ENCODE results near the gene HERPUD2.
"Not testable (repeated sequence)": the region's sequence is repeated elsewhere in the genome, so short reads cannot be mapped to it uniquely, and the experiment has no call there.

The HERPUD2 gene

DNA sequence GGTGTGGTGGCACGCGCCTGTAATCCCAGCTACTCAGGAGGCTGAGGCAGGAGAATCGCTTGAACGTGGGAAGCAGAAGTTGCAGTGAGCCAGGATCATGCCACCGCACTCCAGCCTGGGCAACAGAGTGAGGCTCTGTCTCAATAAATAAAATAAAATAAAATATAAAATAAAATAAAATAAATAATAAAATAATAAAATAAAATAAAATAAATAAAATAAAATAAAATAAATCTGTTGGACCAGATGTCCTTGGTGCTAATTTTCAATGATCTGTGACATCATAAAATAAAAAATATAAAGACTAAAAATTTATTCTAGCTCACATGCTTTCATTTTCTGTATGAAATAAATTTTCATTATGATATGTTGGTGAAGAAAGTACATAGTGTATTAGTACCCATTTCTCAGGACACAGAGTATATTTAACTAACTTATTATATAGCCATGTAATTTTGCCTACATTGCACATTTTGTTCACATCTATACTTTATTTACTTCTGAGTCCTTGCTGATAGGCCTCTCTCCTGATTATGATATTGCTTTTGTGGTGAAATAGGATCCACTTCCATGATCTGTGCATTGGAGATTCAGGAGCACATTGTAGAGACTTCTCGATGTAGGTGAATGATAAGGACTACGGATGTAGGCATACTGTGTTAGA lies 17.8 kb upstream of the HERPUD2 start:
- no peak for DNase-seq

DNA sequence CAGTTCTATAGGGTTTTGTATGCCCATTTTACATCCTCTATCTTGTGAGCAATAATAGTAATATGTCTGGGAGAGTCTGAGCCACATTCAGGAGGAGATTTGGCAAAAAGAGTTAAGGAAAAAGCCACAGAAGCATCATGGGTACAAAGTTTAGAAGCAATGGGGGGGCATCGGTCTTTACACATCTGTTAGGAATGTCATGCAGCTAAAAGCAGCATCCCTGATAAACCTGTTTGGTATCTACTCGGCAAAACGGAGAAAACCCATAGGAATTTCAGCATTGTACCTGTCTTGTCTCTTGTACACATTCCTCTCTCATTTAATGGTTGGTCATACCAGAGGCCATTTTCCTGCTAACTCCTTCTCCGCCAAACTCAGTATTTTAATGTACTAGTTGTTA lies 12.5 kb upstream of the HERPUD2 start:
- no peak for DNase-seq

DNA sequence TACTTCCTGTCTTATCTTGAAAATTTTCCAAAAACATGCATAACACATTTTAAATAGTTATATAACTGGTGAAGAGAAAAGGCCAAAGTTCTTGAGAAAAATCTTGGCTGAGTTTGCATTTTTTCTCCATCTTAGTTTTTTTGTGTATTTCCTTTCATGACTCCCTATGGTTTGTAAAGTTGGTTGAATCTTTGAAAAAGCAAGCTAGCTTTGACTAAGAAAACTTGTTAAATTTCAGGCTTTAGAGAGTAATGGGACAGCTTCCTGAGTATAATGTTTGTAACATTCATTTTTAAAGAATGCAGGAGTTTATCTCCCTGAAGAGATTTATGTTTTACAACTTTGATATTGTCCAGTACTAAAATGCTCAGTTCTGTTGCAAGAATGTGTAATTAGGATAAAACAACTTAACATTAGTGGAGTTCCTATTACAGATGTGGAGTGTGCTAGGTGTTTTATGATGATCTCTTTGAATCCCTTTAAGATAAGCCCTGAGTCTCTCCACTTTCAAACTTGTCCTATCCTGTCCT lies 11.1 kb upstream of the HERPUD2 start:
- DNase-seq: no peak

DNA sequence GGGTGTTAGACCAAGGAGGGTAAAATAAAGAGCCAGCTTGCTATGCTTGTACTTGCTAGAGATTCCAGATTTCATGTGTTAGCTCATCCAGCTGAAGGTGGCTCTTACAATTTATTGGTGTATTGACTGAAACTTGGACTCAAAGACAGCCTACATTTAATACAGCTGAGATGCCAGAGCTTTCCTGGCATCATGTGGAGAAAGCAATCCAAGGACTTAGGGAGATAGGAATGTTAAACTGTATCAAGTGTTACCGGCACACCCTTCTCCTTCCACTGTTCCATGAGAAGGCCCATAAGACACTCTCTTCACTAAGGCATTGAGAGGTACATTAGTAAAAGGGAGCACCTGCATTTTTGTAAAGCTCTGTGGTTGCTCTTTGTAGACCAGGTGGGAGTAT lies 9.3 kb upstream of the HERPUD2 start:
- no peak for DNase-seq

DNA sequence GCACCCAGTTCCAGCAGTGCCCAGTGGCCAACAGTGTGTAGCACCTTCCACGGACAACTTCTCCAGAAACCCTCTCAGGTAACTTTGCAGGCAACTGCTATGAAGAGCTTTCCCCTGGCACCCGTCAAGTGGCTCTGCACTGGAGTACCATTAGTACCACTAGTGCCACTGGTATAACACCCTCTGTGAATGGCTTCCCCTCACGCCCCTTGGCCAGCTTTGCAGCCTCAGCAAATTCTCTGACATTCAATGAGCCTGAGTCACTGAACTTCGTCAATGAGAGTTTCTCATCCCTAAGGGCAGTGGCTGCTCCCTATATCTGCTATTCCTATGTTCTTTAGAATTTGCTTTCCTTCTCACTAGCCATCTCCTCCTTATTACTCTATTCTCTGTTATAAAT lies 7.6 kb upstream of the HERPUD2 start:
- DNase-seq: no peak

DNA sequence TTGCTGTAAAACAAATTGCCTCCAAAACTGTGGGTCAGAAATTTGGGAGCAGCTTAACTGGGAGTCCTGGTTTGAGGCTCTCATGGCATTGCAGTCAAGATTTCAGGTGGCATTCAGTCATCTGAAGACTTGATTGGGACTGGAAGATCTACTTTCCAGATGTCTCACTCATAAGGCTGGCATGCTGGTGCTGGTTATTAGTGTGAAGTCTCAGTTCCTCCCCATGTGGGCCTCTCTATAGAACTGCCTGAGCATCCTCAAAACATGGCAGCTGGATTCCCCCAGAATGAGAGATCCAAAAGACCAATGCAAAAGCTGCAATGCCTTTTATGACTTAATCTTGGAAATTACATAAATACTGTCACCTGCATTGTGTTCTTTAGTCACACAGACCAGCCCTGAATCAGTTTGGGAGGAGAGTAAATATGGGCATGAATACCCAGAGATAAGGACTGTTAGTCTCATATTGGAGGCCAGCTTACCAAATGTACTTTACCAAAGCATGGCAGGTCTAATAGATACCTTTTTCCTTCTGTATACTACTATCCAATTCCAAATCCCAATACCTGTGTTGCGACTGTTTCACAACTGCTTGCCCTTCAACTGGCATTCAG lies 6.5 kb upstream of the HERPUD2 start:
- no peak for DNase-seq

DNA sequence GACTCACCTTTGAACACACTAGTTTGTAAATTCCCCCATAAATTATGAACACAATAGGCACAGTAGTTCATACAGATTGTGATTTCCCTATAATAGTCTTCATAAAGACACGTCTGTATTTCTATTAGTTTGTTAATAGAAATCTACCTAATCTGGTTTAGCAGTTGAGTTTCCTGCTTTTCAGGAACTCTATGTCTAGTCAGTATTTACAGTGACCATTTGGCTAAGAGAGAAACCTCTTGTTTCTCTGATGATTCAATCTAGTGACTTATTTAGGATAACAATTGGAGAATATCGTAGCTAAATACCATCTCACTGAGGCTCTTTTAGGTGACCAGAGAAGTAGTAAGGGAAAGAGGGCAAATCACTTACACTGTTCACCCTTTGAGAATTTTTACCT lies 5.9 kb upstream of the HERPUD2 start:
- no peak for DNase-seq

DNA sequence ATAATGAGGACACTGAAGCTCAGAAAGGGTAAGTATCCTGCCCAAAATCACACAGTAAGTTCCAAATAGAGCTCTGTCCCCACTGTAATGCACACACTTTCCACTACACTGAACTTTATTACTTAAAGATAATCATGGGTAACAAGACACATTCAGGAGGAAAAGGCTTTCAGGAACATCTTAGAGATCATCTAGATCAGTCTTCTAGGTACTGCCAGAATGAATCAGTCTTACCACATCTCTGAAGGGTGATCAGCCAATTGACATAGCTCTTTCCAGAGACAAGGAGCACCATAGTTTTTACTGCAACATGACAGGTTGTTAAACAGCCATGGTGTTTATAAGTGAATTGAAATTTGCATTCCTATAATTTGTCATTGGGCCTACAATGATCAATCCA lies 5.4 kb upstream of the HERPUD2 start:
- no peak for DNase-seq

DNA sequence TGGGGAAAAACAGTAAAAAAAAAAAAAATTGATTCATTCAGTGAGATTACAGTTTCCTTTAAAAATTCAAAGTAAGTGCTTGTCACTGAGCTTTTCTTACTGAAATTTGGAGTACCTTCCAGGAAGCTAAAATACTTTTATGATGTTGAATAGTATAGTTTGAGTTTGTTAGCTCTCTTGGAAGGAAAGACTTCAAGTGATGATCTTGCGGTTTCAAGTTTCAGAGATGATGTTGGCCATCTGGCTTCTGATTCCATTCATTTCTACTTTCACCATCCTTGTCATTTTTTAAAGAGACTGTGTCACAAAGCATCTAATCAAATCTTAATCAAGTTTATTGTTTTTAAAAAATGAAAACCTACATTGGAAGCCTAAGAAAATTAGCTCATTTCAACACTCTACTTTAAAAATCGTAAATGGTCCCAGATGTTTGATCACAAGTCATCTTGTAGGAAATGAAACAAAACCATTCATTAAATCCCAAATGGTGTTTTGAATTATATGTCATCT lies 4.9 kb upstream of the HERPUD2 start:
- no peak for DNase-seq

DNA sequence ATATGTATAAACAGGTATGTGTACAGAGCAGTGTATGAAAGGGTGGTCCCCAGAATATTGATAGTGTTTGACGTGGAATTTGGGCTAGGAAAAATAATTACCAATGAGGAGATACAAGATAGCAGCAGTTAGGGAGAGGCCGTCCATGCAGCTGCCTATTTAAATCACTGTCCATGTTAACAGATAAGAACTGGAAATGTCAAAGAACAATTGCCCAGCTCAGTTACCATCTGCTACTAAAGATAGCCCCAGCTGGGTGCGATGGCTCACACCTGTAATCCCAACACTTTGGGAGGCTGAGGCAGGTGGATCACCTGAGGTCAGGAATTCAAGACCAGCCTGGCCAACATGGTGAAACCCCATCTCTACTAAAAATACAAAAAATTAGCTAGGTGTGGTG lies 3.4 kb upstream of the HERPUD2 start:
- not testable (repeated sequence) for DNase-seq

DNA sequence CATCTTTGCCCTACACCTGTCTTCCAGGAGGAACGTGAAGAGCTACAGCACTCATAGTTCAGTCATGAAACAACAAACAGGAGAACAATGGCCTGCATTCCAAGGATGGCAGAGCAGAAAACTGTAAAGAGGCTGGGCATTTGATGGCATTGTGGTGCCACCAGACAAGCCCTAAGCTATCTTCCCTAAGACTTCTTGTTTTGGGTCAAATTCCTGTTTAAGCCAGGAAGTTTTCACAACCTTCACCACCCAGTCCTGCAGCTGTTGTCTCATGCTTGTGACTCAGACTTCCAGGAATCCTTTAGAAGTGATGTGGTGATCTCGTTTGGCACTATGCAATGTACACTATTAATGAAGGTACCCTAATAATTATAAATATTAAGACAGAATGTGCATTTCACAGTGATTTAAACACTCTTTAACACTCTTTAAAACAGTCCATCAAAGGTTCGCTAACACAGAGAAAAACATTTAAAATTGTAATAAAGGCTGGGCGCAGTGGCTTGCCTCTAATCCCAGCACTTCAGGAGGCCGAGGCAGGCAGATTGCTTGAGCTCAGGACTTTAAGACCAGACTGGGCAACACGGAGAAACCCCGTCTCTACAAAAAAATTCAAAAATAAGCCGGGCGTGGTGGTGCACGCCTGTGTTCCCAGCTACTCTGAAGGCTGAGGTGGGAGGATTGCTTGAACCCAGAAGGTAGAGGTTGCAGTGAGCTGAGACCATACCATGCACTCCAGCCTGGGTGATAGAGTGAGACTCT lies 2.7 kb upstream of the HERPUD2 start:
- DNase-seq: no peak

DNA sequence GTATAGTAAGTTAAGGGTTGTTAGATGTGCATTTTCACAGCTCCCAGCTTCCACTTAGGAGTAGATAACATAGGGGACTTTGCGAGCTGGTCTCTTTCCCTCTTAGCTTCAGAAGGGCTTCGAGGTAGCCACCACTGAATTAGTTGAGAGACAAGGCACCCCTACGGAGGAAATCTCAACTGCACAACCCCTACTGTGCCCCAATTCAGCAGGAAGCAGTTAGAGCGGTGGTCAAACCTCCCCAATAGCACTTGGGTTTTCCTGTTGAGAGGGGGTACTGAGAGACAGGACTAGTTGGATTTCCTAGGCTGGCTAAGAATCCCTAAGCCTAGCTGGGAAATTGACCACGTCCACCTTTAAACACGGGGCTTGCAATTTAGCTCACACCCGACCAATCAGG lies 1.1 kb upstream of the HERPUD2 start:
- no peak for DNase-seq

DNA sequence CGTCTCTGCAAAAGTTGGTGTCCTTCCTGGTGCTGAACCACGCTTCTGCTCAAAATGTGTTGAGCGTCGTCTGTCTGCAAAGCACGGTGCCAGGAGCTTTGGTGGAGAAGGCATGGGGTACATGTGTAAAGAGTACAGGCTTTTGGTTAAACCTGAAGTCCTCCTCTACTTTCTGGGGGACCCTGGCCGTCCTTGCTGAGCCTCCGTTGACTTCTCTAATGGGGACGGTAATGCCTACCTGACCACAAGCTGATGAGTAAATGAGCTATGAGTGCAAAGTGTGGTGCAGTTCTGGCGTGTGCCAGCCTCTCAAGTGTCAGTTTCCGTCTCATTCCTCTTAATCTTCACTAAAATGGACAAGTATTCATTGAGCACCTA lies 527 bp upstream of the HERPUD2 start:
- DNase-seq: peak; percentile 46

DNA sequence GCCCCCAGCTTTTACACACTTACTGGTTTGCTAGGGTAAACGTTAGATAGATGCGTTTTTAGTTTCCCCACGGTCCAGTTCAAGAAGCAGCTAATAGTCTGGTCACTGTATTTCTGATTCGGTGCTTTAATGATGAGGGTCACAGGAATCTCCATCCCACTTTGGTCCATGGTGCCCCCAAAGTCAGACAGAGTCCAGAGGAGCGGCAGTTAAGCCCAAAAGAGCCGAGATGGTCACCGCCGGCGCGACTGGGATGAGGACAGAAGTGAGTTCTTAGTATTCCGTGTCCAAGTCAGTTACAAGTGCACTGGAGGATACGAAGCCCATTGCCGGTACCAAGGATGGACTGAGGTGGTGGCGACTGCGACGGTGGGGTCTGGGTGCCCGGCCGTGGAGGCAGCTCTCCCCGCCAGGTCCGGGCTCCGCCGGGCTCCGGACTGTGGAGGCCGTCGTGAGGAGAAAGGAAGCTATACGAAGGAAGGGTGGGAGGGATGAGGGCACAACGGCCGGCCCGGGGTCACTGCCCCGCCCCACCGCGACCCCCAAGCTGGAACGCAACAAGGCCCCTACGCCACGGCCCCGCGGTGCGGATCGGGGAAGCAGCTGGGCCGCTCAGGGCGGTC lies 663 bp downstream of the HERPUD2 start:
- peak; percentile 46 for DNase-seq

DNA sequence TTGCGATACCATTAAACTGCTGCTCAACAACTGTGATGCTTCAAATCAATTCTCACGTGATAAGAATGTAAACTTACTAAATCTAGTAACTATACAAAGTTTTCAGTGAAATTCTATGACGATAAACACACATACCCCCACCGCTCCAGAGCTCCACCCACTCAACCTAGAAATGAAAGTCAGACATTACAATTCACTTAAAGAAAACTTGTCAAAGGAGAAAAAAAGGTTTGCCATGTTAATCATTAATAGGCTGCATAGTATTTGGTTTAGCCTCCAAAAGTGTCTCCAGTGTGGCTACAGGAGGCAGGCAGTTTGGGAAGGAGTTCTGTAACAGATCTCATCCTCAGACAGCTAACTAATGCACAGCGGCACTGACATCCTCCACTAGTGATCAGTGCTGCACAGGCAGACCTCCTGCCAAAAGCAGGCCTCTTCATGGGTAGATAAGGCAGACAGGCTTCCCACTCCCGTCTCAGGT lies 3.1 kb downstream of the HERPUD2 start:
- peak; percentile 60 for DNase-seq

DNA sequence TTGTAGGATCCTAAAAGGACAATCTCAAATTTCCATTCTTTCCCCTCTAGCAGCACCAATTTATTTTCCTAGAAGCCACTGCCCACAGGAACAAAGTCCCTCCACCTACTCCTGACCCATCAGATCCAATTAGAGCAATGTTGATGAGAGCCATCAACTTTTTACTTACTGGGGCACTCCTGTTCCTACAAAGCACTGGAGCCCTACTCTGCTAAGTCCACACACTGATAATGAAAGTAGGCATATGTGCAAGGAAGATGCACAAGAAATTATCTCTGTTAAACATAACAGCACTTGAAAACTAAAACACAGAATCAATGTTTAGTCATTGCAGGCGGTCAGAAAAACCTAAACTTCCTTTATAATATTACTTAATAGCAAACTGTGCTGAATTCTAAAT lies 3.6 kb downstream of the HERPUD2 start:
- no peak for DNase-seq

DNA sequence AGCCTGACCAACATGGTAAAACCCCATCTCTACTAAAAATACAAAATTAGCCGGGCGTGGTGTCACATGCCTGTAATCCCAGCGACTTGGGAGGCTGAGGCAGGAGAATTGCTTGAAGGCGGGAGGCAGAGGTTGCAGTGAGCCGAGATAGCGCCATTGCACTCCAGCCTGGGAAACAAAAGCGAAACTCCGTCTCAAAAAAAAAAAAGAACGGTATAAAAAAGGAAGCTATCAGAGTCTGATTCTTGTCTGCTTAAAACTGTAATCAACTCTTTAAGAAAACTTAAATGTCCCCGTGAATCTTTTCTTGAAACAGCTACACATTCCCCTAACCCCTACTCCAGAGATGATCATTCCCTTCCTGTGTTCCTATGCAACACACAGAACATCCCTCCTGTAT lies 4.3 kb downstream of the HERPUD2 start:
- DNase-seq: not testable (repeated sequence)

DNA sequence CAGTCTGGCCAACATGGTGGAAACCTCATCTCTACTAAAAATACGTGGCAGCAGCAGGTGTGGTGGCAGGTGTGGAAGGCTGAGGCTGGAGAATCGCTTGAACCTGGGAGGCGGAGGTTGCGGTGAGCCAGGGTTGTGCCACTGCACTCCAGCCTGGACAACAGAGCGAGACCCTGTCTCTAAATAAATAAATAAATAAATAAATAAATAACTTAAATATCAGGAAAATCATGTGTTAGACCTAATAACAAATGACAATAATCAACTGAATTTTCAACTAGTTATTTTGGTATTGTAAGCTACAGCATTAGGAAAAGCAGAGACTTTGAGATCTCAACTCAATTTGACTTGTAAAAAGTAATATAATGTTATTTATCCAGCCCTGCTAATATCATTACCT lies 9.2 kb downstream of the HERPUD2 start:
- DNase-seq: no peak

DNA sequence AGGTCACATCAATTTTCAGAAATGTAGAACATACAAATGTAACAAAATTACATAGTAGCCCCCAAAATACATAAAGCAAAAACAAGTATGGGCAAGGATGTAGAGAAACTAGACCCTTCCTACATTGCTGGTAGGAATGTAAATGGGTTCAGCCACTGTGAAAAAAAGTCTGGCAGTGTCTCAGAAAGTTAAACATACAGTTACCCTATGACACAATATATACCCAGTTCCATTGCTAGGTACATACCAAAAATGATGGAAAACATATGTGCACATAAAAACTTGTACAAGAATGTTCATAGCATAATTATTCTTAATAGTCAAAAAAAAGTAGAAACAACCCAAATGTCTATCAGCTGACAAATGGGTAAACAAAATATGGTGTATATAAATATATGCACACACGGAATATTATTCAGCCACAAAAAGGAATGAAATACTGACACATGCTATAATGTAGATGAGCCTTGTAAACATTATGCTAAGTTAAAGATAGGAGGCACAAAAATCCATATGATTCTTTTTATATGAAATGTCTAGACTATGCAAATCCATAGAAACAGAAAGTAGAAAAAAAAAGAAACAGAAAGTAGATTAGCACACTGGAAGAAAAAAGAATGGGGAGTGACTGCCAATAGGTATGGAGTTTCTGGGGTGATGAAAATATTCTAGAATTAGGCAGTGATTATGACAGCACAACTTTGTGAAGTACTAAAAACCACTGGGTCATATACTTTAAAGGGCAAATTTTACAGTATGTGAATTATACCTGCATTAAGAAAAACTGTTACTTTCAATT lies 13.5 kb downstream of the HERPUD2 start:
- DNase-seq: no peak

DNA sequence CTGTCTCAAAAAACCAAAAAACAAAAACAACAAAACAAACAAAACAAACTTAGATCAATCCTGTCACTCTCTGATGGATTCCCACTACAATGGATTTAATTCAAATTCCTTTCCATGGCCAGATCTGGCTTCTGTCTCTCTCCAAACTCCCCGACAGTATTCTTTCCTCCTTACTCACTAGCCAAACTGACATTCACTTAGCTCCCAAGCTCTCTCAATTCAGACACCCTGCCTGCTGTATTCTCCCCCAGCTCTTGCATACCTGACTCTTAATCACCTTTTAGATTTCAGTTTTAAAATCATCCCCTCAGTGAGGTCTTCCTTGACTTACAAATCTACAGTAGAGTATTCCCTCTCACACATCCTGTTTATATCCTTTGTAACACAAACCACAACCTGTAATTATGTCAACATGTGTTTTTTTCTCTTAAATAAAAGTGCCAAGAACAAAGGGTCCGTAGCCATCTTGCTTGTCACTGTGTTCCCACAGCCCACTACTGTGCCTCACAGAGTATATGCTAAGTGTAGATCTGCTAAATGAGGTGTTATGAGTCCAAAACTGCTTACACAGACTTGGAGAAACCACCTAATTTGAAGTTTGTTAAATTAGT lies 14.4 kb downstream of the HERPUD2 start:
- no peak for DNase-seq

DNA sequence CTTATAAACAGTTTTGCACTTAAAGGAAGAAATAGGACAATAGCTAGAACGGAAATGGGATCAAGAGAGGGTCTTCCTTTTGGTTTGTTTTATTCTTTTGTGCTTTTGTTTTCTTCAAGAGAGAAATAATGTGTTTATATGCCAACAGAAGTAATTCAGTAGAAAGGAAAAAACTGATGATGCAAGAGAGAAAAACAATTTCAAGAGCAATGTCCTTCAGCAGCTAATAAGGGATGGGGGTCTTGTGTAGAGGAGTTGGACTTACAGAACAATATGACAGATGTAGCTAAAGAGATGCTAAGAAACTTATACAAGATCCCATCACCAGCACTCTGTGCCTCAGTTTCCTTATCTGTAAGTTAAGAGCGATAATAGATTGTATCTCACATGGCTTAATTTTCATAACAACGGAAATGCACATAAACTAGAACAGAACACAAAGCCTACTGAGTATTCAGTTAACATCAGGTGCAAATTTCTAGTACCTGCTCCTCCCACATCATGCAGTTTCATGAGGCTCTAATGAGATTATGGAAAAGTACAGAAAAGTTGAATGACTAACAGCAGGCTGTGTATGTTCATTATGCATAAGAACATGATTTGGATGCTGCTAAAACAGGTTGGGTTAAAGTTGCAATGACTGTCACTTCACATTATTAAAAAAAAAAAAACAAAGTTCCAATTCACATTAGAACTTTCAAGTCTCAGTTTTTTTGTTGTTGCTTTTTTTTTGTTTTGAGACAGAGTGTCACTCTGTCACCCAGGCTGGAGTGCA lies 17.2 kb downstream of the HERPUD2 start:
- DNase-seq: no peak
